ENCODE measurements around the gene HSPBP1. TPM values are rescaled to one million over a fixed set of nuclear protein-coding genes. Genes with fewer than 3 reads are reported as not detected.

Gene HSPBP1
- total and polyA plus RNA-seq, 12 donors = 18.8 to 49.8 (median 33.2) TPM

- no peak overlapping the region for H3K4me3 ChIP-seq
- peaks cover 6 to 14% of the 10 kb centered on the region in 2 donors for H3K4me1 ChIP-seq (replicated peaks in 1 of 2)
- no peaks in the 10 kb centered on the region for H3K9me3 ChIP-seq (replicated peaks in 1 of 3)
- H3K27me3 ChIP-seq = no peaks in the 10 kb centered on the region
- H3K36me3 ChIP-seq (replicated peaks in 1 of 2) = peaks cover 0 to 17% of the 10 kb centered on the region in 2 donors
- DNase-seq = no peak
- intact Hi-C loops (cut with DNase I) = no loop called here
- 84 to 97% (median 90%) methylated on average over 8 to 17 of the region's 17 CpGs for WGBS, 4 donors
- TF ChIP-seq, protein P1, sequence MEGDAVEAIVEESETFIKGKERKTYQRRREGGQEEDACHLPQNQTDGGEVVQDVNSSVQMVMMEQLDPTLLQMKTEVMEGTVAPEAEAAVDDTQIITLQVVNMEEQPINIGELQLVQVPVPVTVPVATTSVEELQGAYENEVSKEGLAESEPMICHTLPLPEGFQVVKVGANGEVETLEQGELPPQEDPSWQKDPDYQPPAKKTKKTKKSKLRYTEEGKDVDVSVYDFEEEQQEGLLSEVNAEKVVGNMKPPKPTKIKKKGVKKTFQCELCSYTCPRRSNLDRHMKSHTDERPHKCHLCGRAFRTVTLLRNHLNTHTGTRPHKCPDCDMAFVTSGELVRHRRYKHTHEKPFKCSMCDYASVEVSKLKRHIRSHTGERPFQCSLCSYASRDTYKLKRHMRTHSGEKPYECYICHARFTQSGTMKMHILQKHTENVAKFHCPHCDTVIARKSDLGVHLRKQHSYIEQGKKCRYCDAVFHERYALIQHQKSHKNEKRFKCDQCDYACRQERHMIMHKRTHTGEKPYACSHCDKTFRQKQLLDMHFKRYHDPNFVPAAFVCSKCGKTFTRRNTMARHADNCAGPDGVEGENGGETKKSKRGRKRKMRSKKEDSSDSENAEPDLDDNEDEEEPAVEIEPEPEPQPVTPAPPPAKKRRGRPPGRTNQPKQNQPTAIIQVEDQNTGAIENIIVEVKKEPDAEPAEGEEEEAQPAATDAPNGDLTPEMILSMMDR (IDR thresholded peaks at IDR 0.05) = no peak
- no peak for TF ChIP-seq POLR2A (IDR thresholded peaks at IDR 0.05)
- H3K27ac ChIP-seq = no peak overlapping the region
These were observed 2.4 kb downstream of the HSPBP1 start for GRCh38 chr19:55277494-55277893.

DNA sequence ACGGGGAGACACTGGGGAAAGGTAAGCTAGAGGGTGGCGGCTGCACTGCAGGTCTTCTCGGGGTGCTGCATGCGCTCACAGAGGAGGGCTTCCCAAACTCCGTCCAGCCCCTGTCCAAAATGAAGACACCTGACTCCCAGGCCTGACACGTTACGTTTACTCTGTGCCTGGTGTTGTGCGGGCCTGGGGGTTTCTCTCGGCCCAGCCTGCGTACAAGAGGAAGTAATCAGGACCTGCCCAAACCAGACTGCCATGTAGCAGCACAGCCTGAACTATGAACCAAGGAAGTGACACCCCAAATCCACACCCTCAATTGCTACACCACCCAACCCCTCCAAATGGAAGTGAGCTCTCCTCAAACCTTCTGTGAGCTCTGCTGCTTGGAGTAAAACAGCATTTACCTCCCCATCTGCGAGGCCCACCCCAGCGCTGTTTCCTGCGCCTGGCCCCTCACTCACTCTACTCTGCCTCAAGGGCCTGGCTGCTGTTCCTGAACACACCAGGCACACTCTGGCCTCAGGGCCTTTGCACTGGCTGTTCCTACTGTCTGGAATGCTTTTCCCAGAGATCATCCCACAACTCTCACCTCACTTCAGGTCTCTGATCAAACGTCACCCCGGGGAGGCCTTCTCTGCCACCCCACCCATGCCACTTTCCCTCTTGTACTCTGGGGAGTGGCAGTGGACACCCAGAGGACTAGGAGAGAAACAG is 3.0 kb downstream of the HSPBP1 start:
- Histone ChIP-seq H3K36me3 (replicated peaks in 1 of 2) (peaks cover 0 to 23% of the 10 kb centered on the region in 2 donors), H3K27me3 (no peaks in the 10 kb centered on the region), H3K4me3 (no peak overlapping the region), H3K4me1 (replicated peaks in 1 of 2) (peaks cover 6 to 14% of the 10 kb centered on the region in 2 donors), H3K9me3 (replicated peaks in 1 of 3) (no peaks in the 10 kb centered on the region), H3K27ac (no peak overlapping the region)
- WGBS, 4 donors = 87 to 96% (median 90%) methylated on average over 12 to 15 of the region's 15 CpGs
- intact Hi-C loops (cut with DNase I) = no loop called here
- DNase-seq = no peak
- TF ChIP-seq, protein P1 (IDR thresholded peaks at IDR 0.05) = no peak
- TF ChIP-seq POLR2A (IDR thresholded peaks at IDR 0.05) = no peak

GRCh38 chr19:55275851-55276719 is 3.8 kb downstream of the HSPBP1 start:
- DNase-seq = no peak
- Histone ChIP-seq H3K27ac (no peak overlapping the region), H3K27me3 (no peaks in the 10 kb centered on the region), H3K9me3 (replicated peaks in 1 of 3) (no peaks in the 10 kb centered on the region), H3K36me3 (replicated peaks in 1 of 2) (peaks cover 0 to 27% of the 10 kb centered on the region in 2 donors), H3K4me3 (no peak overlapping the region), H3K4me1 (replicated peaks in 1 of 2) (peaks cover 6 to 14% of the 10 kb centered on the region in 2 donors)
- TF ChIP-seq, protein P1 (IDR thresholded peaks at IDR 0.05) = no peak
- no peak for TF ChIP-seq POLR2A (IDR thresholded peaks at IDR 0.05)
- intact Hi-C loops (cut with DNase I) = no loop called here
- WGBS, 4 donors = 74 to 82% (median 81%) methylated on average over 17 of the region's 17 CpGs

GRCh38 chr19:55273978-55274707 is 5.8 kb downstream of the HSPBP1 start:
- TF ChIP-seq, protein P1 (IDR thresholded peaks at IDR 0.05) = no peak
- TF ChIP-seq POLR2A (IDR thresholded peaks at IDR 0.05) = no peak
- 87 to 95% (median 93%) methylated on average over 14 to 36 of the region's 36 CpGs for WGBS, 4 donors
- Histone ChIP-seq H3K9me3 (replicated peaks in 1 of 3) (no peaks in the 10 kb centered on the region), H3K27ac (no peak overlapping the region), H3K36me3 (replicated peaks in 1 of 2) (peaks cover 0 to 27% of the 10 kb centered on the region in 2 donors), H3K4me1 (replicated peaks in 1 of 2) (peaks cover under 1 to 3% of the 10 kb centered on the region in 2 donors), H3K27me3 (no peaks in the 10 kb centered on the region), H3K4me3 (no peak overlapping the region)
- intact Hi-C loops (cut with DNase I) = no loop called here
- DNase-seq = no peak

Data from adrenal gland (tissue), 12 donors.